Natural killer cell (primary cell): ENCODE data around the gene KAT6B. TPM values are rescaled to one million over a fixed set of nuclear protein-coding genes. Genes with fewer than 3 reads are reported as not detected.
"Not testable (repeated sequence)": the region's sequence is repeated elsewhere in the genome, so short reads cannot be mapped to it uniquely, and the experiment has no call there.

ENCODE experiments used
- ATAC-seq, 3 donors: fragments of 150-1000 bp in 2 of 3; fragments of 200-7000 bp in 1 of 3; cut with Tn5 transposase; 1 replicate in 1 of 3; 2 replicates in 2 of 3; pipeline ENCODE4 v1.10.0; 2021; ENCODE audit warnings: mild to moderate bottlenecking in 2 of 3, moderate library complexity in 2 of 3
- DNase-seq, 2 donors: peaks; one replicate each; pipeline versions ENCODE4 v3.0.0 to v3.0.0-alpha.2; 2013 to 2021; ENCODE audit warnings: mixed read lengths in 1 of 2
- H3K27ac ChIP-seq: one replicate; pipeline ENCODE4 v1.5.1; 2013; ENCODE audit warnings: mild to moderate bottlenecking, low read length
- H3K27me3 ChIP-seq: one replicate; pipeline ENCODE4 v1.6.1; 2013; ENCODE audit warnings: low read length; ENCODE audit not compliant: control insufficient read depth, insufficient read depth
- H3K36me3 ChIP-seq: one replicate; pipeline ENCODE4 v1.6.1; 2013; ENCODE audit warnings: low read length; ENCODE audit not compliant: control insufficient read depth, insufficient read depth
- H3K4me1 ChIP-seq: one replicate; pipeline ENCODE4 v1.6.1; 2013; ENCODE audit warnings: low read length; ENCODE audit not compliant: control insufficient read depth, insufficient read depth
- H3K4me3 ChIP-seq: one replicate; pipeline ENCODE4 v1.5.1; 2013; ENCODE audit warnings: low read length
- H3K9me3 ChIP-seq: one replicate; pipeline ENCODE4 v1.6.1; 2013; ENCODE audit warnings: low read length; ENCODE audit not compliant: control insufficient read depth, insufficient read depth
- H3K27ac Mint-ChIP-seq, 2 donors: one replicate each; pipeline ENCODE4 v1.8.0; 2022; ENCODE audit warnings: mild to moderate bottlenecking in 2 of 2, mixed read lengths in 2 of 2, moderate library complexity in 1 of 2
- H3K27me3 Mint-ChIP-seq, 2 donors: one replicate each; pipeline ENCODE4 v1.8.0; 2022; ENCODE audit warnings: low read depth in 2 of 2, mixed read lengths in 2 of 2
- H3K36me3 Mint-ChIP-seq: one replicate; pipeline ENCODE4 v1.8.0; 2022; ENCODE audit warnings: mixed read lengths
- H3K4me1 Mint-ChIP-seq, 2 donors: one replicate each; pipeline ENCODE4 v1.8.0; 2022; ENCODE audit warnings: mixed read lengths in 2 of 2
- H3K4me3 Mint-ChIP-seq: one replicate; pipeline ENCODE4 v1.8.0; 2022; ENCODE audit warnings: mild to moderate bottlenecking, moderate library complexity, mixed read lengths
- H3K9me3 Mint-ChIP-seq, 2 donors: one replicate each; pipeline ENCODE4 v1.8.0; 2022; ENCODE audit warnings: mixed read lengths in 2 of 2
- WGBS: methylation state at CpG from one replicate; pipeline ENCODE4 v1.1.7; 2013; ENCODE audit warnings: missing lambda C conversion rate; ENCODE audit not compliant: insufficient coverage; 5-methylcytosine and 5-hydroxymethylcytosine counted together
- intact Hi-C: fragments of 100-400 bp; cut with micrococcal nuclease; formaldehyde crosslinking; loops from one replicate; pipeline ENCODE4 v1.14.2; 2022
- total RNA-seq, 4 donors: library from RNA; stranded (reverse); fragments of 120-200 nt in 1 of 4; gene quantifications; one replicate each; pipeline versions ENCODE4 v1.2.3 to v1.2.4, GENCODE V29; 2013 to 2022
- TF ChIP-seq, protein P1 (sequence below): fragments of 200-600 bp; IDR thresholded peaks from one replicate; pipeline ENCODE4 v1.8.0; 2022; ENCODE audit warnings: antibody characterized with exemption

KAT6B gene
- total RNA-seq, 3 donors from 2014 or later (not counting 1 experiment from before 2014, with no cell fraction given) = 117 to 133 (median 121) TPM

DNA sequence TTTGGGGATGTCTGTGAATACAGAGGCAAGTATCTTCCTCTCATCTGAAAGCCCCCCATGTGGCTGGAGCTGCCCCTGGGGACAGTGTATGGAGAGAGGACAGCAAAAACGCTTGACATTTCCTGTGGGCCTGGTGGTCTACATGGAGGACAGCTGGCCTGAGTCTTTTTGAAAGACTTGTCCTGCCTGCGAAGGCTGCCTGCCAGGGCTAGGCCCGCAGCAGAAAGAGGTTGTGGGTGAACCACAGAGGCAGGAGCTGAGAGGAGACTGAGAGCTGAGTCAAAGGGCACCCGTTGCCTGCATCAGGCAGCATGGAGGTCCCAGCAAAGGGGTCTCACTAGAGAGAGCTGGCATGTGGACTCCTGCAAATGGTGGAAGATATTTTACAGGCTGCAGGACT is 66.4 kb downstream of the KAT6B start:
- Mint-ChIP-seq H3K4me3 (no peak overlapping the region), H3K4me1 (peaks cover 62 to 79% of the 10 kb centered on the region in 2 donors), H3K36me3 (no peaks in the 10 kb centered on the region), H3K27ac (peak overlapping the region; percentile 73 to 83), H3K27me3 (no peaks in the 10 kb centered on the region), H3K9me3 (no peaks in the 10 kb centered on the region)
- ATAC-seq (peak in 2 of 3 donors; percentile 38 to 63), DNase-seq (no peak)
- WGBS = 32% methylated on average over 4 of the region's 4 CpGs
- peak overlapping the region; percentile 3 for H3K27ac ChIP-seq
- TF ChIP-seq, protein P1, sequence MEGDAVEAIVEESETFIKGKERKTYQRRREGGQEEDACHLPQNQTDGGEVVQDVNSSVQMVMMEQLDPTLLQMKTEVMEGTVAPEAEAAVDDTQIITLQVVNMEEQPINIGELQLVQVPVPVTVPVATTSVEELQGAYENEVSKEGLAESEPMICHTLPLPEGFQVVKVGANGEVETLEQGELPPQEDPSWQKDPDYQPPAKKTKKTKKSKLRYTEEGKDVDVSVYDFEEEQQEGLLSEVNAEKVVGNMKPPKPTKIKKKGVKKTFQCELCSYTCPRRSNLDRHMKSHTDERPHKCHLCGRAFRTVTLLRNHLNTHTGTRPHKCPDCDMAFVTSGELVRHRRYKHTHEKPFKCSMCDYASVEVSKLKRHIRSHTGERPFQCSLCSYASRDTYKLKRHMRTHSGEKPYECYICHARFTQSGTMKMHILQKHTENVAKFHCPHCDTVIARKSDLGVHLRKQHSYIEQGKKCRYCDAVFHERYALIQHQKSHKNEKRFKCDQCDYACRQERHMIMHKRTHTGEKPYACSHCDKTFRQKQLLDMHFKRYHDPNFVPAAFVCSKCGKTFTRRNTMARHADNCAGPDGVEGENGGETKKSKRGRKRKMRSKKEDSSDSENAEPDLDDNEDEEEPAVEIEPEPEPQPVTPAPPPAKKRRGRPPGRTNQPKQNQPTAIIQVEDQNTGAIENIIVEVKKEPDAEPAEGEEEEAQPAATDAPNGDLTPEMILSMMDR = no peak
- intact Hi-C loops = no loop called here
- no peaks in the 10 kb centered on the region for H3K9me3 ChIP-seq
- H3K4me1 ChIP-seq = peaks cover 11% of the 10 kb centered on the region
- no peak overlapping the region for H3K4me3 ChIP-seq
- H3K27me3 ChIP-seq = no peaks in the 10 kb centered on the region
- no peaks in the 10 kb centered on the region for H3K36me3 ChIP-seq

DNA sequence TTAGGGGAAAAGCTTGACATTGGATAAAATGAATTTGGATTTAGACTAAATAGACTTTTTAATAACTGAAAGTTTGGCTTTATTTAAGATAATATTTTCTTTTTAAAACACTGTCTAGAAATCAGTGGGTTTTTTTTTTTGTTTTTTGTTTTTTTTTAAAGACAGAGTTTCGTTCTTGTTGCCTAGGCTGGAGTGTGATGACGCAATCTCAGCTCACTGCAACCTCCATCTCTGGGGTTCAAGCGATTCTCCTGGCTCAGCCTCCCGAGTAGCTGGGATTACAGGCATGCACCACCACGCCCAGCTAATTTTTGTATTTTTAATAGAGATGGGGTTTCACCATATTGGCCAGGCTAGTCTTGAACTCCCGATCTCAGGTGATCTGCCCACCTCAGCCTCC is 66.9 kb downstream of the KAT6B start:
- H3K9me3 ChIP-seq, H3K4me3 ChIP-seq, H3K4me3 Mint-ChIP-seq, H3K9me3 Mint-ChIP-seq, H3K36me3 ChIP-seq, H3K27me3 ChIP-seq, ATAC-seq, H3K36me3 Mint-ChIP-seq, H3K27ac ChIP-seq, H3K27me3 Mint-ChIP-seq, intact Hi-C loops, DNase-seq: not testable (repeated sequence)
- WGBS = 99% methylated on average over 6 of the region's 6 CpGs
- peaks cover 62 to 79% of the 10 kb centered on the region in 2 donors for H3K4me1 Mint-ChIP-seq
- peak overlapping the region in 1 of 2 donors; percentile 73 for H3K27ac Mint-ChIP-seq
- H3K4me1 ChIP-seq = peaks cover 16% of the 10 kb centered on the region

DNA sequence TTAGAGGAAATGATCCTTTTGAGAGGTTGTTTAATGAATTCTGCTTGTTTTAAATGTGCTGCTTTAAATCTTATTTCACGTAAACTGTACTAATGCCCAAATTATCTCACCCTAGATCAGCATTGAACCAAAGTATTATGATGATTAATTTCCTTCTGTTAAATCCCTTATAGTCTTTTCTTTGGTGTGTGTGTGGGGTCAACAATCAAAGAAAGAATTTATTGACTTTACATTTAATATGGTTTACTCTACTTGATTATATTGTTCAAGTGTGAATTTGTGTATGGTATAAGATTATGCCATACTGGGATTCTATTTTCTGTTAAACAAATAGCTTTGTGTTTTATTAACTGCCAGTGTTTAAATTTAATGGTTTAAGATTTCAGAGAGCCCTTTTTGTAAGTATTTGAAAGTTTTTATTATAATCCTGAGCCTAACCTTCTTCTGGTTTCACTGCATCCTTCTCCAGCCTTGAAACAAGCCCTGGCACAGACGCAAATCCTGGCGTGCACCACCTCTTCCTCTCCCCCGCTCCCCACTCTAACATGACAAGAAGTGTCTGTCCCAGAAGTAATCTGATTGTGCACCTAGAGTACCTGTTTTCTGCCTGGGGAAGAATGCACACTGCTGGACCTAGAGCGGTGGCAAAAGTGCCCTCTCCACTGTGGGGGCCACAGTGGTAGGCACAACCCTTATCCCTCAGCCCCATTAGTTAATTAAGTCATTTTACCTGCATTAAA is 70.6 kb downstream of the KAT6B start:
- TF ChIP-seq, protein P1 = no peak
- Histone ChIP-seq H3K9me3 (no peaks in the 10 kb centered on the region), H3K4me1 (peaks cover 34% of the 10 kb centered on the region), H3K4me3 (no peak overlapping the region), H3K27me3 (no peaks in the 10 kb centered on the region), H3K36me3 (no peaks in the 10 kb centered on the region), H3K27ac (no peak overlapping the region)
- Mint-ChIP-seq H3K36me3 (no peaks in the 10 kb centered on the region), H3K4me3 (no peak overlapping the region), H3K27me3 (no peaks in the 10 kb centered on the region), H3K27ac (peak overlapping the region; percentile 76 to 81), H3K9me3 (no peaks in the 10 kb centered on the region), H3K4me1 (peaks cover 66 to 70% of the 10 kb centered on the region in 2 donors)
- ATAC-seq (no peak), DNase-seq (no peak)
- 90% methylated on average over 4 of the region's 5 CpGs for WGBS
- intact Hi-C loops = no loop called here

DNA sequence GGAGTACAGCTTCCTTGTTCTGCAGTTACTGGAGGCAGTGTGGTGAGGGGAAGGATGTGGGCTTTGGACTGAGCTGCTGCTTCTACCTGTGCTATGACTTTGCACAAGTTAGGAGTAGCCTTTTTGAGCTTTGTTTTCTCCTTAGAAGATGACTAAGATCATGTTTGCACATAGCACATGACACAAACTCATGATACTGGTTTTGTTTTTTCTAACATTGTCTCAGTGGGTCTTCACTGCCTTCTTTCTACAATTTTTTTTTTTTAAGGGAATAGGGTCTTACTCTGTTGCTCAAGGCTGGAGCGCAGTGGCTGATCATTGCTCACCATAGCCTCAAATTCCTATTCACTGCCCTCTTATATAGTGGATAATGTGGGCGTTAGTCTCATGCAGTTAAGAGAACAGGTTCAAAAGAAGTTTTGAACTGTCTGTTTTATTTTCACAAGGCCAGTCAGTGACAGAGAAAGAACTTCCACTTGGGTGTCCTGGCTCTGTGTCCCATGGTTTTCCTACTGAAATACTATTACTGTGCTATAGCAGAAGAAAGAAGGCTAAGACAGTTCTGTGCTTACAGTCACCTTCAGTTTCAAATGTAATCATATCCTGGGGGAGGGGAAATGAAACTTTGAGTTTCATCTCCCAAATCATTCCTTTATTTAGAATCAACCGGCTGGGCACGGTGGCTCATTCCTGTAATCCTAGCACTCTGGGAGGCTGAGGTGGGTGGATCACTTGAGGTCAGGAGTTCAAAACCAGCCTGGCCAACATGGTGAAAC is 72.0 kb downstream of the KAT6B start:
- WGBS = 60% methylated on average over 1 of the region's 4 CpGs
- H3K27ac ChIP-seq = peak overlapping the region; percentile 14
- TF ChIP-seq, protein P1 = no peak

More for the DNA sequence above, 72.0 kb downstream of the KAT6B start:
- Mint-ChIP-seq H3K9me3 (no peaks in the 10 kb centered on the region), H3K36me3 (no peaks in the 10 kb centered on the region), H3K27me3 (no peaks in the 10 kb centered on the region), H3K4me1 (peaks cover 69 to 71% of the 10 kb centered on the region in 2 donors), H3K27ac (peak overlapping the region; percentile 76 to 81), H3K4me3 (no peak overlapping the region)
- peak in 1 of 2 donors; percentile 39 for DNase-seq
- H3K27me3 ChIP-seq = no peaks in the 10 kb centered on the region
- H3K4me3 ChIP-seq = no peak overlapping the region
- H3K36me3 ChIP-seq = no peaks in the 10 kb centered on the region
- peak; percentile 39 to 52 (median 46) for ATAC-seq
- no peaks in the 10 kb centered on the region for H3K9me3 ChIP-seq
- peaks cover 25% of the 10 kb centered on the region for H3K4me1 ChIP-seq
- intact Hi-C loops = no loop called here
